GM21825 (cell line): ENCODE data around the gene NCKAP1.
"Not testable (repeated sequence)": the region's sequence is repeated elsewhere in the genome, so short reads cannot be mapped to it uniquely, and the experiment has no call there.

ENCODE experiments used
- ATAC-seq: cut with Tn5 transposase; IDR thresholded peaks from one replicate; pipeline ENCODE4 v1.9.1; 2021; ENCODE audit warnings: mild to moderate bottlenecking, moderate library complexity; ENCODE audit not compliant: unreplicated experiment

NCKAP1 gene

GRCh38 chr2:182915369-182916326 lies 122.6 kb downstream of the NCKAP1 start:
- ATAC-seq = no peak

GRCh38 chr2:182914852-182915251 lies 123.4 kb downstream of the NCKAP1 start:
- no peak for ATAC-seq

- no peak for ATAC-seq
Observed at GRCh38 chr2:182913064-182913463, 125.2 kb downstream of the NCKAP1 start.

- no peak for ATAC-seq
Observed at GRCh38 chr2:182912518-182912915, 125.7 kb downstream of the NCKAP1 start.

- no peak for ATAC-seq
Observed at GRCh38 chr2:182911813-182912517, 126.3 kb downstream of the NCKAP1 start.

- no peak for ATAC-seq
Observed at GRCh38 chr2:182910965-182911364, 127.3 kb downstream of the NCKAP1 start.

- no peak for ATAC-seq
Observed at GRCh38 chr2:182907081-182907830, 131.0 kb downstream of the NCKAP1 start.

GRCh38 chr2:182906454-182906853 lies 131.8 kb downstream of the NCKAP1 start:
- no peak for ATAC-seq

- ATAC-seq = no peak
Observed at GRCh38 chr2:182904844-182905243, 133.4 kb downstream of the NCKAP1 start.

GRCh38 chr2:182903566-182903965 lies 134.7 kb downstream of the NCKAP1 start:
- ATAC-seq = no peak

GRCh38 chr2:182901748-182902147 lies 136.5 kb downstream of the NCKAP1 start:
- ATAC-seq = no peak

- no peak for ATAC-seq
Observed at GRCh38 chr2:182898718-182899117, 139.5 kb downstream of the NCKAP1 start.

GRCh38 chr2:182897137-182897536 lies 141.1 kb downstream of the NCKAP1 start:
- ATAC-seq = no peak

- no peak for ATAC-seq
Observed at GRCh38 chr2:182895798-182896197, 142.5 kb downstream of the NCKAP1 start.

- ATAC-seq = no peak
Observed at GRCh38 chr2:182895169-182895568, 143.1 kb downstream of the NCKAP1 start.

GRCh38 chr2:182894174-182894573 lies 144.1 kb downstream of the NCKAP1 start:
- ATAC-seq = no peak

GRCh38 chr2:182893666-182894065 lies 144.6 kb downstream of the NCKAP1 start:
- ATAC-seq = no peak

- not testable (repeated sequence) for ATAC-seq
Observed at GRCh38 chr2:182893035-182893434, 145.2 kb downstream of the NCKAP1 start.

GRCh38 chr2:182891611-182892010 lies 146.6 kb downstream of the NCKAP1 start:
- ATAC-seq = no peak

- ATAC-seq = no peak
Observed at GRCh38 chr2:182890773-182891378, 147.4 kb downstream of the NCKAP1 start.

GRCh38 chr2:182890305-182890704 lies 148.0 kb downstream of the NCKAP1 start:
- ATAC-seq = no peak
